Endothelial cell (in vitro differentiated cells): ENCODE data around the gene BET1L. TPM values are rescaled to one million over a fixed set of nuclear protein-coding genes. Genes with fewer than 3 reads are reported as not detected.
"Not testable (repeated sequence)": the region's sequence is repeated elsewhere in the genome, so short reads cannot be mapped to it uniquely, and the experiment has no call there.

ENCODE experiments used
- DNase-seq: peaks from one replicate; pipeline ENCODE4 v3.0.0; 2021; ENCODE audit warnings: low spot score
- H3K27ac Mint-ChIP-seq: one replicate; pipeline ENCODE4 v1.8.0; 2021; ENCODE audit warnings: mixed read lengths, inconsistent platforms; ENCODE audit not compliant: unreplicated experiment
- H3K27me3 Mint-ChIP-seq: one replicate; pipeline ENCODE4 v1.8.0; 2021; ENCODE audit warnings: mild to moderate bottlenecking, moderate library complexity, mixed read lengths, inconsistent platforms; ENCODE audit not compliant: unreplicated experiment
- H3K36me3 Mint-ChIP-seq: one replicate; pipeline ENCODE4 v1.8.0; 2021; ENCODE audit warnings: mild to moderate bottlenecking, low read depth, mixed read lengths, inconsistent platforms; ENCODE audit not compliant: unreplicated experiment
- H3K4me1 Mint-ChIP-seq: one replicate; pipeline ENCODE4 v1.8.0; 2021; ENCODE audit warnings: mild to moderate bottlenecking, mixed read lengths, inconsistent platforms; ENCODE audit not compliant: unreplicated experiment
- H3K4me3 Mint-ChIP-seq: one replicate; pipeline ENCODE4 v1.8.0; 2021; ENCODE audit warnings: mild to moderate bottlenecking, mixed read lengths, inconsistent platforms; ENCODE audit not compliant: unreplicated experiment
- H3K9me3 Mint-ChIP-seq: one replicate; pipeline ENCODE4 v1.8.0; 2021; ENCODE audit warnings: mixed read lengths, inconsistent platforms; ENCODE audit not compliant: unreplicated experiment
- total RNA-seq: library from RNA; stranded (reverse); fragmentation: NEBNext Ultra II Directional; extraction: Animal tissue kit (Norgen Biotek cat#: 25700); gene quantifications from one replicate; pipeline ENCODE4 v1.2.1, GENCODE V29; 2021; ENCODE audit not compliant: unreplicated experiment
- TF ChIP-seq, protein P1 (sequence below): fragments of 200-600 bp; sonication (generic); IDR thresholded peaks from one replicate; pipeline ENCODE4 v1.5.0; 2021; ENCODE audit warnings: antibody characterized with exemption; ENCODE audit not compliant: unreplicated experiment

BET1L gene
- total RNA-seq, 1 donor from 2014 or later: 64.4 TPM

DNA sequence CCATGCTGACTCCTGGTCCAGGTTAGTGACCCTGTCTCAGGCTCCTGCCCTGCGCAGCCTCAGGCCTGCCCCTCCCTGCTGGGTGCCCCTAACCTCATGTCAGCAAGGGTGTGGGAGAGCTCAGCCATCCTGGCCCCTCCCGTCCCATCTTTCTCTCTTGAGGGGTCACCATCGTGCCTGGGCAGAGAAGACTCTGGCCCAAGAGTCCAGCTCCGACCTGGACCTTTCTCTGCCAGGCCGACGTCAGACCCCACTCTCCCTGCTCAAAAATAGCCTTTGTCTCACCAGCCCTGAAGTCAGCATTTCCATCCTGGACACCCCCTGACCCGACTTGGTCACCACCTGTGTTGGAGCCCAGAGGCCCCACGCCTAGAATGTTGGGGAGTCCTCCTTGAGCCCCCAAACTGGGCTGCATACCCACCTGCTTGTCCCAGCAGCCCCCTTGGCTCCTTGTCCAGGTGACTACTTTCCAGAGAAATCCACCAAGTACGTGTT is 9.4 kb downstream of the BET1L start:
- peaks cover 20% of the 10 kb centered on the region for H3K4me1 Mint-ChIP-seq
- TF ChIP-seq, protein P1, sequence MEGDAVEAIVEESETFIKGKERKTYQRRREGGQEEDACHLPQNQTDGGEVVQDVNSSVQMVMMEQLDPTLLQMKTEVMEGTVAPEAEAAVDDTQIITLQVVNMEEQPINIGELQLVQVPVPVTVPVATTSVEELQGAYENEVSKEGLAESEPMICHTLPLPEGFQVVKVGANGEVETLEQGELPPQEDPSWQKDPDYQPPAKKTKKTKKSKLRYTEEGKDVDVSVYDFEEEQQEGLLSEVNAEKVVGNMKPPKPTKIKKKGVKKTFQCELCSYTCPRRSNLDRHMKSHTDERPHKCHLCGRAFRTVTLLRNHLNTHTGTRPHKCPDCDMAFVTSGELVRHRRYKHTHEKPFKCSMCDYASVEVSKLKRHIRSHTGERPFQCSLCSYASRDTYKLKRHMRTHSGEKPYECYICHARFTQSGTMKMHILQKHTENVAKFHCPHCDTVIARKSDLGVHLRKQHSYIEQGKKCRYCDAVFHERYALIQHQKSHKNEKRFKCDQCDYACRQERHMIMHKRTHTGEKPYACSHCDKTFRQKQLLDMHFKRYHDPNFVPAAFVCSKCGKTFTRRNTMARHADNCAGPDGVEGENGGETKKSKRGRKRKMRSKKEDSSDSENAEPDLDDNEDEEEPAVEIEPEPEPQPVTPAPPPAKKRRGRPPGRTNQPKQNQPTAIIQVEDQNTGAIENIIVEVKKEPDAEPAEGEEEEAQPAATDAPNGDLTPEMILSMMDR: no peak

DNA sequence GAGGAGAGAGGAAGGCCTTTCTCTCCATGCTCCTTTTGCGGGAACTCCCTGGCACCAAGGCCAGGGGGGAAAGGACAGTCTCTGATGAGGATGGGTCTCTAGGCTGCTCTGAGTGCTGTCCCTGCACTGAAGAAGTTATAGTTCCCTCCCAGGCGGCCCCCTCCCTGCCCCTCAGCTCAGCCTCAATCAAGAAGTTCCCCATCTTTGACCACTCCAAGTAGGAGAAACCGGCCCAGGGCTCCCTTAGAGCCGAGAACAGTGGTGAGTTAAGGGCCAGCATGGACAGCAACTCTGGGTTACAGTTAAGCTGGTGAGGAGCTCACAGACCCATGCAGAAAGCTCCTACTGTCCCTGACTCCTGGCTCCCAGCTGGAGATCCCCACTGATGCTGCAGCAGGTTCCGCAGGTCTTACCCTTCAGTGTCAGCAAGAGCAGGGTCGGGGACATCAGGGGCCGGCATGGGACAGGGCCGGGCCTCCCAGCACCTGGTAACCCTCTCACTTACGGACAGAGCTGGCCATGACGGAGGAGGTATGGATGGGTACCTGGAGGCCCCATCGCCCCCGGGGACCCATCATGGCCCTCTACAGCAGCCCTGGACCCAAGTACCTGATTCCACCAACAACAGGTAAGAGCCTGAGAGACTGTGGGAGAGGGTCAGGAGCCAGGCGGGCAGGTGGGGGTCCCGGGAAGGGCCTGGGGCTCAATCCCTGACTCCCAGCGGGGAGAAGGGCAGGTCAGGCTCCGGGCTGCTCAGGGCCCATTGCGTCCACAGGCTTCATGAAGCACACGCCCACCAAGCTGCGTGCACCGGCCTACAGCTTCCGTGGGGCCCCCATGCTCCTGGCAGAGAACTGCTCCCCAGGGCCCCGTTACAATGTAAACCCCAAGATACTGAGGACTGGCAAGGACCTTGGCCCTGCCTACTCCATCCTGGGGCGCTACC is 10.1 kb downstream of the BET1L start:
- Mint-ChIP-seq H3K4me1 (peaks cover 12% of the 10 kb centered on the region), H3K36me3 (no peaks in the 10 kb centered on the region), H3K27ac (no peak overlapping the region), H3K4me3 (no peak overlapping the region), H3K27me3 (peaks cover 6% of the 10 kb centered on the region), H3K9me3 (no peaks in the 10 kb centered on the region)
- TF ChIP-seq, protein P1: no peak
- DNase-seq: no peak

More for the DNA sequence above, 9.4 kb downstream of the BET1L start:
- peak overlapping the region; percentile 62 for H3K4me3 Mint-ChIP-seq
- peaks cover under 1% of the 10 kb centered on the region for H3K36me3 Mint-ChIP-seq
- DNase-seq: no peak
- H3K9me3 Mint-ChIP-seq: no peaks in the 10 kb centered on the region
- peaks cover 6% of the 10 kb centered on the region for H3K27me3 Mint-ChIP-seq
- no peak overlapping the region for H3K27ac Mint-ChIP-seq

DNA sequence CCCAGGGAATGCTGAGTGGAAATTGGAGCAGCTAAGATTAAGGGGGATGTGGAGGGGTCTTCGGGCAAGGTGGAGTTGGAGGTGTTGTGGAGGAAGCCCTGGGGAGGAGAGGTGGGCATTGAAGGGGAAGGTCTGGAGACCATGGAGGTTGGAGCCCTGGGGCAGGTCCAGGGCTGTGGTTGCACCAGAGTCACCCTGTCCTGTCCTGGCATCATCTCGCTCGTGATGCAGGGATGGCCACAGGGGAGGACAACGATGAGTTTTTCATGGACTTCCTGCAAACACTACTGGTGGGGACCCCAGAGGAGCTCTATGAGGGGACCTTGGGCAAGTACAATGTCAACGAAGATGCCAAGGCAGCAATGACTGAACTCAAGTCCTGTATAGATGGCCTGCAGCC is 13.7 kb downstream of the BET1L start:
- not testable (repeated sequence) for DNase-seq, H3K27me3 Mint-ChIP-seq, H3K36me3 Mint-ChIP-seq, H3K9me3 Mint-ChIP-seq, H3K4me1 Mint-ChIP-seq, H3K4me3 Mint-ChIP-seq, H3K27ac Mint-ChIP-seq

DNA sequence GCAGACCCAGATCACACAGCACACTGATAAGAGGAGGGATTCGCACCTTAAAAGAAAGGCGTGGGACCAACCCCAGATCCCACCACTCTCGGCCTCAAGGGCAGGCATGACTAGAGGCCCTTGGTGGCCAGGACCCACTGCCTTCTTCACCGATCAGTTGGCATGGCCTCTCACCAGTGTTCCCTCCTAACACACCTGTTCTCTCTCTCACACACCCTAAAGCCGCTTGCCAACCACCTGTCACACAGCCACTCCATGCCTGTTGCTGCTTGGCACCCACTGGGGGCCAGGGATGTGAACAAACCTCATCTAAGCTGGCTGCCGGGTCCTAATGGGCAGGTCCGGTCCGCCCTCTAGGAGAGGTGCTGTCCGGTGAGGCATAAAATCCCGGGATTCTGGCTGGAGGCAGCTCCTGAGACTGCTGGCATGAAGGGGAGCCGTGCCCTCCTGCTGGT is 14.5 kb downstream of the BET1L start, which contains the start of gene SCGB1C1:
Gene SCGB1C1 (plus strand): TSS at position 405 of the 455 bp plus-strand sequence. CDS start 22 bp downstream, at position 427.
- not testable (repeated sequence) for H3K27me3 Mint-ChIP-seq, H3K36me3 Mint-ChIP-seq, DNase-seq, H3K4me1 Mint-ChIP-seq, H3K9me3 Mint-ChIP-seq, H3K27ac Mint-ChIP-seq, H3K4me3 Mint-ChIP-seq

DNA sequence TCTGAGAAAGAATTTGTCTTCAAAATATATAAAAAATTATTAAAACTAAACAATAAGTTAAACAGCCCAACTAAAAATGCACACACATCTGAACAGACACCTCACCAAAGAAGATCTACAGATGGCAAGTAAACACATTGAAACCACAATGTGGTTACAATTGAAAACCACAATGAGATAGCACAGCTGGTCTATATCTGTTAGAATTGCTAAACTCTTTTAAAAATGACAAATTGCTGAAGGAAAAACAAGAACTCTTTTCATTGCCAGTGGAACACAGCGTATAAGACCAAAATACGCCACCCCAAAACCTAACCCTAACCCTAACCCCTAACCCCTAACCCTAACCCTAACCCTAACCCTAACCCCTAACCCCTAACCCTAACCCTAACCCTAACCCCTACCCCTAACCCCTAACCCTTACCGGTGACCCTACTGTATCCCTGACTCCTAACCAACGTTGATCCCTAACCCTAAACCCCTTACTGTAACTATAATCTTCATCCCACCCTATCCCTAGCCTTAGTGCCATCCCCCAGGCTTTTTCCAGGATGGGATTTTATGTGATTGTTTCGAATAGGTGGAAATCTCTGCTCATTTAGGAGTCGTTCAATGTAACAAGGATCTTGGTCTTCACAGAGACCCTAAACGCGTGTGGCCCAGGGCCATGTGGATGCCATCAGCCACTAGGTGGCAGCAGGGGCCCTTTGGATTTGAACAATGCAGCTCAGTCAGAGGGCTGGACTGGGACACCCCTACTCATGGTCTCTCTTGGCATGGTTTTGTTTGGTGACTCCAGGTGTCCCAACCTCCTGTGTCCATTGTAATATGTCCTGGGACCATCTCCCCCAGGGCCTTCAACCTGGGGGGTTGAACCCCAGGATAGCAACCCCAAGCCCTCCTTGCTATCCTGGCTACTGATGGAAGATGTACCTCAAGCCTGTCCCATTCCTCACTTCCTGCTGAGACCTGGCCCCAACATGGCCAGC is 15.4 kb downstream of the BET1L start:
- H3K36me3 Mint-ChIP-seq, H3K4me3 Mint-ChIP-seq, H3K4me1 Mint-ChIP-seq, DNase-seq, H3K27me3 Mint-ChIP-seq, H3K9me3 Mint-ChIP-seq, H3K27ac Mint-ChIP-seq: not testable (repeated sequence)

DNA sequence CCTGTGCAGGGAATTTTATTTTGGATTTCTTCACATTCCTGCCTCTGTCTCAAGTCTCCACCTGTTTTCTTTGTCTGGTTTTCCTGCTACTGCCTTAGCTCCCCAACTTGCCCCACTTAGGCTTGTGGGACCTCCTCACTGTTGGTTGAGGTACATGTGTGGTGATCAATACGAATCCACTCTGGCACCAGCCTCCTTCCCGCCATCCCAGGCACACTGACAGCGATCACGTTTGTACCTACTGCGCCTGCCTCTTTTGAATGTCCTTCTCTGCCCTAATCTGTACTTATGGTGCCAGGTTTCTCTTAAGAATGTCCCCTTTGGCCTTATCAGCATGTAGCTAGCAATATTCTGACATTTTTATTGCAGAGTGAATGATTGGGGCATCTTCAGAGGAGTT is 16.7 kb downstream of the BET1L start:
- H3K4me3 Mint-ChIP-seq, H3K9me3 Mint-ChIP-seq, H3K4me1 Mint-ChIP-seq, H3K27me3 Mint-ChIP-seq, DNase-seq, H3K36me3 Mint-ChIP-seq: not testable (repeated sequence)
- H3K27ac Mint-ChIP-seq: peak overlapping the region; percentile 24
